Measurements from ENCODE around the gene TNFRSF14. TPM values are rescaled to one million over a fixed set of nuclear protein-coding genes. Genes with fewer than 3 reads are reported as not detected.

TNFRSF14 gene
- total RNA-seq, 2 experiments from 2014 or later, result 191 to 194 TPM

GRCh38 chr1:2604844-2605508 is 48.8 kb downstream of the TNFRSF14 start:
- DNase-seq (peak in 1 of 14 experiments; percentile 15), ATAC-seq (ENCODE audit: poor library complexity) (no peak)
- ChIA-PET CTCF (no interaction called here), POLR2A (no interaction called here)
- H3K36me3 ChIP-seq (ENCODE audit: insufficient read depth, low read length), result no peaks in the 10 kb centered on the region
- intact Hi-C loops (cut with DNase I, micrococcal nuclease), result no loop called here
- no peaks in the 10 kb centered on the region for H3K36me3 Mint-ChIP-seq (ENCODE audit: low read depth)
- TF ChIP-seq CTCF (IDR thresholded peaks at IDR 0.05), result no peak
- H3K9me3 Mint-ChIP-seq, result no peaks in the 10 kb centered on the region
- H3K4me1 ChIP-seq (ENCODE audit: insufficient read depth, low read length), result no peaks in the 10 kb centered on the region
- no peak overlapping the region for H3K27ac ChIP-seq (ENCODE audit: low read depth in 1 of 2, low read length in 2 of 2)
- no peak overlapping the region for H3K4me3 ChIP-seq (ENCODE audit: low read length)
- H3K9me3 ChIP-seq (ENCODE audit: control insufficient read depth in 1 of 2, insufficient read depth in 1 of 2, low read length in 2 of 2), result peaks cover 0 to 4% of the 10 kb centered on the region in 2 experiments
- no peaks in the 10 kb centered on the region for H3K27me3 ChIP-seq (ENCODE audit: control insufficient read depth in 1 of 2, insufficient read depth in 2 of 2, low read length in 2 of 2)
- no peaks in the 10 kb centered on the region for H3K4me1 Mint-ChIP-seq (ENCODE audit: low read depth)
- no peak overlapping the region for H3K27ac Mint-ChIP-seq
- no peak overlapping the region for H3K4me3 Mint-ChIP-seq
- H3K27me3 Mint-ChIP-seq, result no peaks in the 10 kb centered on the region

- Histone ChIP-seq H3K4me1 (ENCODE audit: insufficient read depth, low read length) (no peaks in the 10 kb centered on the region), H3K27ac (ENCODE audit: low read depth in 1 of 2, low read length in 2 of 2) (no peak overlapping the region), H3K4me3 (ENCODE audit: low read length) (no peak overlapping the region), H3K36me3 (ENCODE audit: insufficient read depth, low read length) (no peaks in the 10 kb centered on the region), H3K27me3 (ENCODE audit: control insufficient read depth in 1 of 2, insufficient read depth in 2 of 2, low read length in 2 of 2) (no peaks in the 10 kb centered on the region), H3K9me3 (ENCODE audit: control insufficient read depth in 1 of 2, insufficient read depth in 1 of 2, low read length in 2 of 2) (peaks cover 0 to 8% of the 10 kb centered on the region in 2 experiments)
- Mint-ChIP-seq H3K4me1 (ENCODE audit: low read depth) (no peaks in the 10 kb centered on the region), H3K27ac (no peak overlapping the region), H3K27me3 (no peaks in the 10 kb centered on the region), H3K4me3 (no peak overlapping the region), H3K9me3 (no peaks in the 10 kb centered on the region), H3K36me3 (ENCODE audit: low read depth) (no peaks in the 10 kb centered on the region)
- no peak for TF ChIP-seq CTCF (IDR thresholded peaks at IDR 0.05)
- CTCF ChIA-PET, result no interaction called here
- ATAC-seq (ENCODE audit: poor library complexity), result no peak
- intact Hi-C loops (cut with DNase I, micrococcal nuclease), result no loop called here
- peak in 1 of 14 experiments; percentile 28 for DNase-seq
- POLR2A ChIA-PET, result no interaction called here
These were observed 49.6 kb downstream of the TNFRSF14 start for GRCh38 chr1:2605509-2606395.

- ChIA-PET POLR2A (no interaction called here), CTCF (no interaction called here)
- H3K9me3 Mint-ChIP-seq, result no peaks in the 10 kb centered on the region
- peaks cover 0 to 11% of the 10 kb centered on the region in 2 experiments for H3K9me3 ChIP-seq (ENCODE audit: control insufficient read depth in 1 of 2, insufficient read depth in 1 of 2, low read length in 2 of 2)
- H3K27ac ChIP-seq (ENCODE audit: low read depth in 1 of 2, low read length in 2 of 2), result no peak overlapping the region
- H3K4me3 Mint-ChIP-seq, result no peak overlapping the region
- ATAC-seq (ENCODE audit: poor library complexity) (no peak), DNase-seq (peak in 1 of 14 experiments; percentile 28)
- no peaks in the 10 kb centered on the region for H3K36me3 ChIP-seq (ENCODE audit: insufficient read depth, low read length)
- H3K36me3 Mint-ChIP-seq (ENCODE audit: low read depth), result no peaks in the 10 kb centered on the region
- peaks cover 3% of the 10 kb centered on the region for H3K4me1 ChIP-seq (ENCODE audit: insufficient read depth, low read length)
- no peaks in the 10 kb centered on the region for H3K27me3 Mint-ChIP-seq
- H3K4me1 Mint-ChIP-seq (ENCODE audit: low read depth), result no peaks in the 10 kb centered on the region
- H3K4me3 ChIP-seq (ENCODE audit: low read length), result no peak overlapping the region
- no peaks in the 10 kb centered on the region for H3K27me3 ChIP-seq (ENCODE audit: control insufficient read depth in 1 of 2, insufficient read depth in 2 of 2, low read length in 2 of 2)
- intact Hi-C loops (cut with DNase I, micrococcal nuclease), result no loop called here
- TF ChIP-seq CTCF (IDR thresholded peaks at IDR 0.05), result no peak
- H3K27ac Mint-ChIP-seq, result no peak overlapping the region
These were observed 50.3 kb downstream of the TNFRSF14 start for GRCh38 chr1:2606396-2606880.

Data from CD4-positive, alpha-beta T cell (primary cell).